HG02840 (cell line): ENCODE measurements around the gene ANKRD65.
"Not testable (repeated sequence)": the region's sequence is repeated elsewhere in the genome, so short reads cannot be mapped to it uniquely, and the experiment has no call there.

Source experiments
- ATAC-seq: cut with Tn5 transposase; IDR thresholded peaks from one replicate; pipeline ENCODE4 v1.9.1; 2021; ENCODE audit warnings: mild to moderate bottlenecking, moderate library complexity, moderate number of reproducible peaks; ENCODE audit not compliant: unreplicated experiment, low FRiP score

Gene ANKRD65

DNA sequence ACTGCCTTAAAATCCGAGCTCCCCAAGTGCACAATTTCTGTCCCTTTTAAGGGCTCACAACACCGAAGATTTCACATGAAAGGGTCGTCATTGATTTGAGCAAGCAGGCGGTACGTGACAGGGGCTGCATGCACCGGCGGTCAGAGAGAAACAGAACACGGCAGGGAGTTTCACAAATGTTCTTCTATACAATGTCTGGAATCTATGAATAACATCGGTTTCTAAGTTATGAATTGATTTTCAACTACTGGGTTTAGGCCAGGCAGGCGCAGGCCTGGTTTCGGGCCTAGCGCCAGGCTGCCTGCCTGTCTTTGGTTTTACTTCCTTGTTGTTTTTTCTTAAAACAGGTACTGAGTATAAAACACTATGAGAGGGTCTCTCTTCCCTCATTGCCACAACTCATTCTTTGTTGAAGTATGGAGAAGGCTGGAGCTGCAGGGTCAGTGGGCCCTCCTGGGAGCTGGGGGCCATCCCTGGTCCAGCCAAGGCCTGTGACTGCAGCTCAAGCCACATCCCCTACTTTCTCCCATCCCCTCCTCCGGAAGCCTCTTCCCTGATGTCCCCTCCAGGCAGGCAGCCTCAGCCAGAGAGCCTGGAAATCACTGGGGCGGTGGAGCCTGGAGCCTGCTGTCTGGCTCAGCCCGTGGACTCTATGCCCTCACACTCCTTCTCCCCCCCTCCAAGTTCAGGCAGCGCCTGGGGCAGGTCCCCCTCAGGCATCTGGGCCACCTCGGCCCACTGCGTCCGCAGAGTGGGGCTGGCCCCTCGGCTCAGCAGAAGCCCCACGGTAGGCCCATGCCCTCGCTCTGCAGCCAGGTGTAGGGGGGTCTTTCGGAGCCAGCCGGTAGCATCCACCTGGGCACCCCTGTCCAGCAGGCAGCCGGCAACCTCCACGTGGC lies 2.4 kb downstream of the ANKRD65 start:
- ATAC-seq, result no peak

DNA sequence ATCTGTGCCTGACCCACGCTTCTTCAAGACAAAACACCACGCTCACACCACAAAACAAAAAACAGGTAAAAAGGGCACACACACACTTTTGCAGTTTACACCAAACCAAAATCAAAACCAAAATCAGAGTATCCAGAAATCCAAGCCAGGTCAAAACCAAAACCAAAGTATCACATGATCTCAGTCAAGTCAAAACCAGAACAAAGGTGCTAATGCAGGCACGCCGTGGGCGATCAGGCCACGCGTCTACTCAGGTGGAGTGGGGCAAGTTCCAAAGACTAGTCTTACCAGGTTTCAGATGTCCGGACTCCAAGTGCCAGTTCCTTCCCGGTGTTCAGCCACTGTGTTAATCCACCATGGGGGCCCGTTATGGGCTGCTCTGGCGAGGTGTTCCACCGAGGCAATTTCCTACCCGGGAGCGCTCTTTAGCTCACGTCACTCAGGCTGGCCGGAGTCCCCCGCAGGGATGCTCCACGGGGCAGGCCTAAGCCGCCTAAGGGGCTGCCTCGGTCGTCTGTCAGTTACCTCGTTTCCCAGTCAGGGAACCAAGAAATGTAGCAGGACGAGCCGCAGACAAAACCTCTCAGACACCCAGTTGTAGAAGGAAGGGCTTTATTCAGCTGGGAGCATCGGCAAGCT lies 3.1 kb downstream of the ANKRD65 start:
- ATAC-seq, result not testable (repeated sequence)

DNA sequence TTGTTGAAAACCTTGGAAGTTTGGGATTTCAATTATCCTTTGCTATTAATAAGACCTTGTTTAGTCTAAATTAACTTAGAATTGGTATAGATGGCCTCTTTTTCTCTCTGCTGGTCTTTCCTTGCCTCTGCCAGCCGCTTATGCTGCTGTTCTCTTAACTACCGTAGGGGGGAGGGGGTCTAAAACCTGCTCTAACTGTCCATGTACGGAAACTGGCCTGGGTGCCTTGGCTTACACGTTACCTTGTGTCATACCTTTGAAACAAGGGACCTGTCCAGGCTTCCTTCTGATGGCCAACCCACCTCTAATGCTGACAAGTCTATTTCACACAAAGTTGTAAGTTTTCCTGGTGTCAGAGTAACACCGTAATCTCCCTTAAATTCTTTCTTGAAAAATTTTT lies 3.7 kb downstream of the ANKRD65 start:
- not testable (repeated sequence) for ATAC-seq

GRCh38 chr1:1415751-1416150 lies 5.3 kb downstream of the ANKRD65 start:
- ATAC-seq, result no peak

GRCh38 chr1:1412311-1412902 lies 8.7 kb downstream of the ANKRD65 start:
- not testable (repeated sequence) for ATAC-seq

GRCh38 chr1:1411626-1412025 lies 9.4 kb downstream of the ANKRD65 start:
- no peak for ATAC-seq

- not testable (repeated sequence) for ATAC-seq
Observed at GRCh38 chr1:1410238-1410637, 10.8 kb downstream of the ANKRD65 start.

DNA sequence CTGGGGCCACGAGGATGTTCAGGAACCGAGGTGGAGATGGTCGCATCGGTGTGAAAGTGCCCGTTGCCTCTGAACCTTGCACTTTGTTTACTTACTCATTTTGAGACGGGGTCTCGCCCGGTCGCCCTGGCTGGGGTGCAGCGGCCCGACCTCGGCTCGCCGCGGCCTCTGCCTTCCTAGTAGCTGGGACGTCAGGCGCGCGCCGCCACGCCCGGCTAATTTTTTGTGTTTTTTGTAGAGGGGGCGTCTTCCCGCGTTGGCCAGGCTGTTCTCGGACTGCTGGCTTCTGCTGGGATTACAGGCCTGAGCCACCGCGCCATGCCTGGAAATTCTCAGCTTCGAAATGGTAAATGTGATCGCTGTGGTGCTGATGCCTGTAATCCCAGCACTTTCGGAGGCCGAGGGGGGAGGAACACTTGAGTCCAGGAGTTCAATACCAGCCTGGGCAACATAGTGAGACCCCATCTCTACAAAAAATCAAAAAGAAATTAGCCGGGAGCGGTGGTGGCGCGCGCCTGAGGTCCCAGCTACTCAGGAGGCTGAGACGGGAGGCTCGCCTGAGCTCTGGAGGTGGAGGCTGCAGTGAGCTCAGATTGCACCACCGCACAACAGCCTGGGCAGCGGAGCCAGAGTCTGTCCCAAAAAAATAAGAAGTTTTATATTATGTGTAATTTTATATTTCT lies 13.3 kb downstream of the ANKRD65 start:
- ATAC-seq, result peak; percentile 30

GRCh38 chr1:1406821-1407635 lies 14.0 kb downstream of the ANKRD65 start, which contains the start of gene MRPL20:
MRPL20 (minus strand) TSS chr1:1407293; CDS start chr1:1407217, 76 bp downstream.
- ATAC-seq, result peak; percentile 93

DNA sequence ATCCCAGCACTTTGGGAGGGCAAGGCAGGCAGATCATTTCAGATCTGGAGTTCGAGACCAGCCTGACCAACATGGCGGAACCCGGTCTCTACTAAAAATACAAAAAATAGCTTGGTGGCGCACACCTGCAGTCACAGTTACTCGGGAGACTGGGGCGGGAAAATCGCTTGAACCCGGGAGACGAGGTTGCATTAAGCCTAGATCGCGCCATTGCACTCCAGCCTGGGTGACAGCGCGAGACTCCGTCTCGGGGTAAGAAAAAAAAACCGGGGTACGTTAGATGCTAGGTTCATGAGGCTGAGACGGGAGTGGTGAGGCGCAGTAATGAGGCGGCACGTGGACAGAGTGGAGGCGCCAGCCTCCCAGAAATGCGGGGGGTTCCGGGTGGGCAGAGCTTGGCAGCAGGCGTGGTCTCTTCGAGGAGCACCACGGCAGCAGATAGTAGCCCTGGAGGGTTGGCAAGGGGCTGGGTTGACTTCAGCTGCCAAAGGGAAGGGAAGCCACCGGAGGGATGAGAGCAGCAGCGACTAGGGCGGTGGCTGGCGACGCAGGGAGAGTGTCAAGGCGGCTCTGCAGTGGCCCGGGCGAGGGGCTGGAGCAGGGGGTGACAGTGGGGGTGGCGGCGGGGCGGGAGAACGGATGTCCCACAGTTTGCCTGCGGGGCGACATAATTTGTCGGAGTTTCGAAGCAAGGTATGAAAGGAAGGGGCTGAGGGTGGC lies 14.8 kb downstream of the ANKRD65 start:
- no peak for ATAC-seq

GRCh38 chr1:1403653-1404052 lies 17.4 kb downstream of the ANKRD65 start:
- ATAC-seq, result no peak

DNA sequence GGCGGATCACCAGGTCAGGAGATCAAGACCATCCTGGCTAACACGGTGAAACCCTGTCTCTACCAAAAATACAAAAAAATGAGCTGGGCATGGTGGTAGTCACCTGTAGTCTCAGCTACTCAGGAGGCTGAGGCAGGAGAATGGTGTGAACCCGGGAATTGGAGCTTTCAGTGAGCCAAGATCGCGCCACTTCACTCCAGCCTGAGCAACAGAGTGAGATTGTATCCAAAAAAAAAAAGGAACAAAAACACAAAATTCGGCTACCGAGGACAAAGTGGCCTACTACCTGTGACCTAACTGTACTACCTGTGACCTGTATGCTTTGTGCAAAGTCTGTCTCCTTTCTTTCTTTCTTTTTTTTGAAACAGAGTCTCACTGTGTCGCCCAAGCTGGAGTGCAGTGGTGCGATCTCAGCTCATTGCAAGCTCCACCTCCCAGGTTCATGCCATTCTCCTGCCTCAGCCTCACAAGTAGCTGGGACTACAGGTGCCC lies 18.1 kb downstream of the ANKRD65 start:
- ATAC-seq, result not testable (repeated sequence)

DNA sequence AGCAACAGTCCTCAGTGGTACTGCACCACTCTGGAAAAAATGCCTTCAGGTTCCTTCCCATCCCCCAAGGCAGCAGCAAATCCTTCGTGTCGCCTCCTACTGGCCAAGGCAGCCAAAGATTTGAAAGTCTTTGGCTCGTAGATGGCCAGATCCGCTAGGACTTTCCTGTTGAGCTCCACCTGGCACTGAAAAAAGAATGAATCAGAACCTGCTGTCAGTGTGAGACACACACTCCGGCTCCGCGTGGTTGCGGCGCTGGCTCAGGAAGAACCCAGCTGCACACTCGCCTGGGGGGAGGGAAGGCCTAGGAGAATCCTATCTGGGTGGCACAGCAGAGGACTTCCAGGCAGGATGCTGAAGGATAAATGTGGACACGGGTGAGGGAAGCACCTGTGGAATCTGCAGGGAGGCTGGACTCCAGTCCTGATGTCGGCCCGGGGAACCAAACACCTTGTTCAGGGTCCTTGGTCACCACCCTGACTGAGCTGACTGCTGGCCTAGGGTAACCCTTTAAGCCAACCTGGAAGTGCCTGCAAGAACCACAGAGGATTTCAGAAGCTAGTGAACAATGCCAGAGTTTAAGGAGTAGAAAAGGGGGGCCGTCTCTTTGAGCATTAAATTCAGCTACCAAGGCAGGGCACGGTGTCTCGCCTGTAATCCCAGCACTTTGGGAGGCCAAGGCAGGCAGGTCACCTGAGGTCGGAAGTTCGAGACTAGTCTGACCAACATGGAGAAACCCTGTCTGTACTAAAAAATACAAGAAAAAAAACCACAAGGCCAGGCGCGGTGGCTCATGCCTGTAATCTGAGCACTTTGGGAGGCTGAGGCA lies 18.8 kb downstream of the ANKRD65 start:
- no peak for ATAC-seq

- ATAC-seq, result no peak
Observed at GRCh38 chr1:1401457-1402010, 19.5 kb downstream of the ANKRD65 start.

DNA sequence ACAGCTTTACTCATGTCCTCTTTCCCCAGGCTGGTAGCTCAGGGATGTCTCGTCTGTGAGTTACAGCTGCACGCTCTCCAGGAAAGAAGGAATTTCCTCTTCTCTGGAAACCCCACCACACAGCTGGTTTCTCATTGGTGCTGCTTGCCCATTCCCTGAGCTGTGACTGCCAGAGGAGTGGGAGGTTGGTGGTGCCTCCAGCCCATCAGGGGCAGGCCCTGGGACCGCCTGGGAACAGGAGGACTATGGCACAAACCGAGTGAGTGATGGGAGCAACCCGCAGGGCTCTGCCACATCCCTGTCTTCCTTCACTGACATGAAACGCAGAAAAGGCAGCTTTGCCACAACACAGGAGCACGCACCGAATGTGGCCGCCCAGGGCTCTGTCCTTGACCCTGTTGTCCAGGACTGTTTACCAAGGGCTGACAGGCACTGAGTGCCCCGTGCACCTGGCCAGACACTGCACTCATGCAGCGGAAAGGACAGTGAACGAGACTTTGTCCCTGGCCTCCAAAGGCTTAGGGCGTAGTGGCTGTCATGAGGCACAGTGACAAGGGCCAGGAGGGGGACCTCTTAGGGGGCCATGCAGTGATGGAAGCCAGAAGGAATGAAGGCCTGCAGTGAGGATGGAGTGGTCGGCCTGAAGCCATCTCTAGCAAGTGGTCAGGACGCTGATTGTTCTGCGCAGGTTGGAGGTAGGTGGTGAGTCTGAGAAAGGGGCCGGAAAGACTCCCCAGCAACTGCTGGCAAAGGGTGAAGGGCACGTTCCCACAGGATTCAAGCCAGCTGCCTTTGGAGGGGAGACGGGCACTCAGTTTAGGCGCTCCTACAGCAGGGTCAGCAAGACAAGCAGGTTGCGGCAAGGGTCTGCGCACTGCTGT lies 20.3 kb downstream of the ANKRD65 start:
- ATAC-seq, result no peak

DNA sequence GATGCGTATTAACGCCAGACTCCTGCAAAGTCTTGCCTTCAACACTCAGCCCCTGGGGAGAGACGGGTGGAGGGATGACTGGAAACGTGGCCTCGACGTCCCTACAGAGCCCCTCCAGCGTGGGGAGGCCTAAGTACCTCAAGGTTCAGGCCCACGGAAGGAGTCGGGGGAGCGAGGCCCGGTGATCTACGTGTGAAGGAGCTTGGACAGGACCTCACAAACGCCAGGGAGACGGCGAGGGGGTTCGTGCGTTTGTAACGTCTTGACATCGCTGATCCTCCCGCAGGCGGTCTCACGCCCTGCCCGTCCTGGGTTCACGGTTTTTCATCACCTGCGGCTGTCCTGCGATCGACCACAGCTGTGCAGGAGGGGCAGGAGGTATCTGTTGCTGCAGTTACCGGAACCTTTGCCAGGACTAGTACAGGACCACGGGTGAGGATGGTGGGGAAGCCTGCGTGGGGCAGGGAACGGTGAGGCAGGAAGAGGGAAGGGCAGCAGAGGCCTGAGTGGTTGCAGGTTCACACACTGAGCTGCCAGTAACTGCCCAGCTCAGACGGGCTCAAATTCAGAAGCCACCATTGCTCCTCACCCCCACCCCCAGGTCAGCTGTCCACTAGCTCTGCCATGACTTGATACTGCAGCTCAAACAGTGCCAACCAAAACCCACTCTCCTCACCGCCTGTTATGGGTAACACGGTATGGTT lies 21.1 kb downstream of the ANKRD65 start:
- ATAC-seq, result no peak
